Spleen (tissue), 11 donors: ENCODE data around the gene XPR1. TPM values are rescaled to one million over a fixed set of nuclear protein-coding genes. Genes with fewer than 3 reads are reported as not detected.

ENCODE experiments used
- DNase-seq: peaks from one replicate; pipeline ENCODE4 v3.0.0-alpha.2; 2020
- H3K27ac ChIP-seq, 8 donors: fragments of 200-600 bp; sonication (generic) in 7 of 8; 1 replicate in 4 of 8; 2 replicates in 4 of 8; pipeline versions ENCODE4 v1.5.0 to v1.8.0; 2016 to 2021; ENCODE audit warnings: inconsistent platforms in 4 of 8, mild to moderate bottlenecking in 4 of 8, moderate library complexity in 1 of 8
- H3K27me3 ChIP-seq, 7 donors: fragments of 200-600 bp; sonication (generic) in 6 of 7; replicated peaks in 1 of 7; 1 replicate in 4 of 7; 2 replicates in 3 of 7; pipeline versions ENCODE4 v1.5.0 to v1.8.0; 2016 to 2021; ENCODE audit warnings: inconsistent platforms in 3 of 7, mild to moderate bottlenecking in 1 of 7
- H3K36me3 ChIP-seq, 6 donors: fragments of 200-600 bp; sonication (generic) in 5 of 6; 1 replicate in 4 of 6; 2 replicates in 2 of 6; pipeline versions ENCODE4 v1.5.0 to v1.8.0; 2016 to 2021; ENCODE audit warnings: inconsistent platforms in 2 of 6
- H3K4me1 ChIP-seq, 6 donors: fragments of 200-600 bp; sonication (generic) in 5 of 6; 1 replicate in 3 of 6; 2 replicates in 3 of 6; pipeline versions ENCODE4 v1.5.0 to v1.8.0; 2016 to 2021; ENCODE audit warnings: inconsistent platforms in 3 of 6
- H3K4me3 ChIP-seq, 8 donors: fragments of 200-600 bp; sonication (generic) in 7 of 8; 1 replicate in 4 of 8; 2 replicates in 4 of 8; pipeline versions ENCODE4 v1.5.0 to v1.8.0; 2016 to 2021; ENCODE audit warnings: inconsistent platforms in 4 of 8, mild to moderate bottlenecking in 4 of 8, moderate library complexity in 2 of 8
- H3K9me3 ChIP-seq, 8 donors: fragments of 200-600 bp; sonication (generic) in 7 of 8; 1 replicate in 4 of 8; 2 replicates in 4 of 8; pipeline versions ENCODE4 v1.5.0 to v1.8.0; 2016 to 2021; ENCODE audit warnings: inconsistent platforms in 4 of 8
- POLR2A ChIP-seq, 3 donors: fragments of 450-650 bp; IDR thresholded peaks; one replicate each; pipeline ENCODE4 v1.5.1; 2017; ENCODE audit warnings: antibody characterized with exemption in 3 of 3, mild to moderate bottlenecking in 1 of 3
- POLR2AphosphoS5 ChIP-seq, 3 donors: sonication (generic); formaldehyde crosslinking; IDR thresholded peaks; one replicate each; pipeline ENCODE4 v1.5.1; 2017; ENCODE audit warnings: antibody characterized with exemption in 3 of 3
- WGBS, 5 donors: extraction: QIAGEN DNeasy Blood & Tissue Kit in 3 of 5; methylation state at CpG; one replicate each; pipeline versions ENCODE4 v1.1.5 to v1.1.7; 2013 to 2018; 5-methylcytosine and 5-hydroxymethylcytosine counted together
- intact Hi-C: fragments of 100-400 bp; cut with DNase I; formaldehyde crosslinking; loops from one replicate; pipeline ENCODE4 v1.15.0; 2023; ENCODE audit warnings: low total_unique reads
- polyA plus RNA-seq, 3 donors: library from polyadenylated mRNA; stranded (reverse); fragments of 200-250 nt; gene quantifications; one replicate each; pipeline ENCODE4 v1.2.1, GENCODE V29; 2013
- total RNA-seq, 7 donors: library from RNA; depleted of rRNA in 3 of 7; stranded (reverse); fragments of >200 nt in 3 of 7; fragmentation: NEBNext Ultra II Directional in 4 of 7; extraction: Animal tissue kit (Norgen Biotek cat#: 25700) in 4 of 7; gene quantifications; one replicate each; pipeline versions ENCODE4 v1.1.0 to v1.2.1, GENCODE V29; 2016 to 2021
- TF ChIP-seq, protein P1 (sequence below), 11 experiments: fragments of 200-600 bp in 7 of 11; fragments of 450-650 bp in 4 of 11; sonication (generic) in 4 of 11; IDR thresholded peaks in 8 of 11; conservative IDR thresholded peaks in 3 of 11; 1 replicate in 7 of 11; 2 replicates in 4 of 11; pipeline versions ENCODE4 v1.4.0 to v1.8.0; 2016 to 2021; ENCODE audit warnings: antibody characterized with exemption in 11 of 11, inconsistent platforms in 4 of 11, mild to moderate bottlenecking in 1 of 11
- donor health status: healthy with polysubstance abuse.
- donor health status: DM: no; HTN: no; CAD: no; lungs with moderate emphysema.
- donor health status: DM: no; HTN: no; CAD: no.
- donor health status: Bipolar disorder and iron deficiency.
- donor health status: healthy.
- donor health status: DM: no; HTN: no; CAD: no.
- donor health status: DM: yes; HTN: yes; CAD: no.

Gene XPR1
- total and polyA plus RNA-seq, 10 donors, result 2.3 to 26.8 (median 18.1) TPM

DNA sequence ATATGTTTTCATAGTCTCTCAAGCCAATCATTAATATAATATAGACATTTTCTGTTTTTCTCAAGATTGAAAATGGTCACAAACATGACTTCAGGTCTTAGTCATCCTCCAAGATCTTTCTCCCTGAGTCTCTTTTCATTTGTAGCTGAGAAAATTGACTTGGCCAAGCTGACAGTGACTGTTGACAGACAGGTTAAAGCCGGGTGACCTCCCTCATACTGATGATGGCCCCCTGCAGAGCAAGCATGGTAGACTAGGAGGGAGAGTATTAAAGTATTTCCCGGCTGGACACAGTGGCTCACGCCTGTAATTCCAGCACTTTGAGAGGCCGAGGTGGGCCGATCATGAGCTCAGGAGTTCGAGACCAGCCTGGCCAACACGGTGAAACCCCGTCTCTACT is 274.1 kb downstream of the XPR1 start:
- H3K27me3 ChIP-seq, result no peaks in the 10 kb centered on the region
- DNase-seq, result no peak
- no peak overlapping the region for H3K4me3 ChIP-seq
- no peaks in the 10 kb centered on the region for H3K9me3 ChIP-seq
- TF ChIP-seq POLR2AphosphoS5 (IDR thresholded peaks at IDR 0.05) (no peak), POLR2A (IDR thresholded peaks at IDR 0.05) (no peak)
- TF ChIP-seq, protein P1, sequence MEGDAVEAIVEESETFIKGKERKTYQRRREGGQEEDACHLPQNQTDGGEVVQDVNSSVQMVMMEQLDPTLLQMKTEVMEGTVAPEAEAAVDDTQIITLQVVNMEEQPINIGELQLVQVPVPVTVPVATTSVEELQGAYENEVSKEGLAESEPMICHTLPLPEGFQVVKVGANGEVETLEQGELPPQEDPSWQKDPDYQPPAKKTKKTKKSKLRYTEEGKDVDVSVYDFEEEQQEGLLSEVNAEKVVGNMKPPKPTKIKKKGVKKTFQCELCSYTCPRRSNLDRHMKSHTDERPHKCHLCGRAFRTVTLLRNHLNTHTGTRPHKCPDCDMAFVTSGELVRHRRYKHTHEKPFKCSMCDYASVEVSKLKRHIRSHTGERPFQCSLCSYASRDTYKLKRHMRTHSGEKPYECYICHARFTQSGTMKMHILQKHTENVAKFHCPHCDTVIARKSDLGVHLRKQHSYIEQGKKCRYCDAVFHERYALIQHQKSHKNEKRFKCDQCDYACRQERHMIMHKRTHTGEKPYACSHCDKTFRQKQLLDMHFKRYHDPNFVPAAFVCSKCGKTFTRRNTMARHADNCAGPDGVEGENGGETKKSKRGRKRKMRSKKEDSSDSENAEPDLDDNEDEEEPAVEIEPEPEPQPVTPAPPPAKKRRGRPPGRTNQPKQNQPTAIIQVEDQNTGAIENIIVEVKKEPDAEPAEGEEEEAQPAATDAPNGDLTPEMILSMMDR (IDR thresholded peaks at IDR 0.05 in 8 of 11, conservative IDR thresholded peaks at IDR 0.05 in 3 of 11), result no peak
- intact Hi-C loops, result no loop called here
- H3K36me3 ChIP-seq, result no peaks in the 10 kb centered on the region
- no peak overlapping the region for H3K27ac ChIP-seq
- 91 to 96% (median 93%) methylated on average over 8 of the region's 8 CpGs for WGBS, 5 donors
- peaks cover 0 to 3% (median 0%) of the 10 kb centered on the region in 6 donors for H3K4me1 ChIP-seq

DNA sequence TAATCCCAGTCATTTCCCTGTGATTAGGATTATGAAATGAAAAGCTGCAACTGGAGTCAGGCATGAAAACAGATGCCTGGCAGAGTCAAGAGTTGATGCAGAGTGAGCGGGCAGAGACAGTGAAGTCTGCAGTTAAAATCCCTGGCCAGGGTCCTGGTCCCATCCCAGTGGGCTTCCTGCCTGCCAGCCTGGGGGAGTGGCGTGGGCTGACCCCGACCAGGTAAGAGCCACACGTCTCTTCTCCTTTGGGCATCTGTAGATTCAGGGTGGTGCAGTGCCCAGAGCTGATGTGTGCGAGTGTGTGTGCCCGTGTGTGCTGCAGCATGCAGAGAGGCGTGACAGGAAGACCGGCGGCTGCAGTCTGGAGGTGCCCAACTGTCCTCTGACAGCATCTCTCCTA is 274.7 kb downstream of the XPR1 start:
- WGBS, 5 donors, result 84 to 96% (median 92%) methylated on average over 9 of the region's 9 CpGs
- H3K4me3 ChIP-seq, result no peak overlapping the region

DNA sequence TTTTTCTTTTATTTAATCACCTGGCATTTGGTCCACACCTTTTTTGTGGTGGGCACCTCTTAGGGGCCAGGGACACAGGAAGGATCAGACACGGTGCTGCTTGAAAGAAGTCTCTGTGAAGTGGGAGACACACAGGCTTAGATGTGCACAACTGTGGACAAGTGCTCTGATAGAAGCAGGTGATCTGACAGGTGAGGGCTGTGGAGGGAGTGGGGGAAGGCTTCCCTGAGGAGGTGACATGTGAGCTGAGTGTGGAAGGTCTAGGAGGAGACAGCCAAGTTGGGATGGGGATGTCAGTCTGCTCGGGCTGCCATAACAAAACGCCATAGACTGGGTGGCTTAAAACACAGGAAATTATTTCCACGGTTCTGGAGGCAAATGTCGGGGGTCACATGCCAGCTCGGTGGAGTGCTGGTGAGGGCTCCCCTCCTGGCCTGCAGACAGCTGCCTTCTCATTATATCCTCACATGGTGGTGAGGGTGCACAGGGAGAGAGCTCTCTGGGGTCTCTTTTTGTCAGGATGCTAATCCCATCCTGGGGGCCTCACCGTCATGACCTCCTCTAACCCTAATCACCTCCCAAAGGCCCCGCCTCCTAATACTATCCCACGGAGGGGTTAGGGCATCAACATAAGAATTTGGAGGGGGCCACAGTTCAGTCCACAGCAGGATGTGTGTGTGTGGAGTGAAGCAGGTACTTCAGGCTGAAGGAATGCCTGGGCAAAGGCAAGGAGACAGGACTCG is 275.7 kb downstream of the XPR1 start:
- no peaks in the 10 kb centered on the region for H3K9me3 ChIP-seq
- intact Hi-C loops, result no loop called here
- H3K36me3 ChIP-seq, result no peaks in the 10 kb centered on the region
- WGBS, 5 donors, result 82 to 87% (median 85%) methylated on average over 10 of the region's 10 CpGs
- TF ChIP-seq POLR2A (IDR thresholded peaks at IDR 0.05), result no peak
- no peak for TF ChIP-seq POLR2AphosphoS5 (IDR thresholded peaks at IDR 0.05)
- no peak for DNase-seq
- H3K27ac ChIP-seq, result no peak overlapping the region
- H3K4me1 ChIP-seq, result peaks cover 0 to 18% (median 10%) of the 10 kb centered on the region in 6 donors
- H3K4me3 ChIP-seq, result no peak overlapping the region
- H3K27me3 ChIP-seq, result peaks cover 0 to 14% (median 9%) of the 10 kb centered on the region in 7 donors

More for the DNA sequence above, 274.7 kb downstream of the XPR1 start:
- no peak for DNase-seq
- intact Hi-C loops, result no loop called here
- Histone ChIP-seq H3K27me3 (peaks cover 0 to 4% (median 0%) of the 10 kb centered on the region in 7 donors), H3K36me3 (no peaks in the 10 kb centered on the region), H3K9me3 (no peaks in the 10 kb centered on the region), H3K27ac (no peak overlapping the region), H3K4me1 (peaks cover 0 to 8% (median under 1%) of the 10 kb centered on the region in 6 donors)
- no peak for TF ChIP-seq POLR2A (IDR thresholded peaks at IDR 0.05)
- TF ChIP-seq POLR2AphosphoS5 (IDR thresholded peaks at IDR 0.05), result no peak
- TF ChIP-seq, protein P1 (IDR thresholded peaks at IDR 0.05 in 8 of 11, conservative IDR thresholded peaks at IDR 0.05 in 3 of 11), result no peak

DNA sequence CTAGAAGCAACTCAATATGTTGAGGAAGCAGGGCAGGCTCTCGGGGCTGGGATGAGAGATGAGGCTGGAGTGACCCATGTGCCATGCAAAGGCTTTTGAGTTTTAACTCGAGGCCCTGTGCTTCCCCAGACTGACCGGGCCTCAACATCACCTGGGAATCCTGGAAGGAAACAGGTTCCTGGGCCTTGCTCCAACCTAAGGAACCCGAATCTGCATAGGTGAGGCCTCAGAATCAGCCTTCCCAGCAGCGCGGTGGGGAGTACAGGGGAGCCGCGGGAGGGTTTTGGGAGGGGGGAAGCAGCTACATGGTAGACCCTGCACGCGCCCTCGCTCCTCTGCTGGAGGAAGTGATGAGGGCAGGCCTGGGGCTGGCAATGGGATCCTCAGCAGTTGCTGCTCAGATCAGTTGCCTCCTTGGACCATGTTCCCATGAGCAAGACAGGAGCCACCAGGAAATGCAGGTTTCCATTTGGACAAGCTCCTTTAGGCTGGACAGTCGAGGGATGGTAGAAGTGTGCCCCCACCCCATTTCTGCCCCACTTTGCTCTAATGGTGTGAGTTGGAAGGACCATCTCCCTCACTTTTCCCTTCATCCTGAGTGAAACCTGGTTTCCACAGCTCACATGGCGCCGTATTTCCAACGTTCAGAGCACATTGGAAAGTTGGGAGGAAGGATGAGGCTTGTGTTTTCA is 276.4 kb downstream of the XPR1 start:
- Histone ChIP-seq H3K27ac (no peak overlapping the region), H3K36me3 (no peaks in the 10 kb centered on the region), H3K4me1 (peaks cover 0 to 25% (median 15%) of the 10 kb centered on the region in 6 donors), H3K9me3 (no peaks in the 10 kb centered on the region), H3K4me3 (no peak overlapping the region), H3K27me3 (peaks cover 0 to 22% (median 17%) of the 10 kb centered on the region in 7 donors)
- 78 to 93% (median 90%) methylated on average over 7 to 15 of the region's 15 CpGs for WGBS, 5 donors
- TF ChIP-seq POLR2A (IDR thresholded peaks at IDR 0.05), result no peak
- TF ChIP-seq POLR2AphosphoS5 (IDR thresholded peaks at IDR 0.05), result no peak
- TF ChIP-seq, protein P1 (IDR thresholded peaks at IDR 0.05 in 8 of 11, conservative IDR thresholded peaks at IDR 0.05 in 3 of 11), result no peak
- intact Hi-C loops, result no loop called here
- DNase-seq, result no peak
